ENCODE data around the gene NECAB3. TPM values are rescaled to one million over a fixed set of nuclear protein-coding genes. Genes with fewer than 3 reads are reported as not detected.

Gene NECAB3
- total and polyA plus RNA-seq, 2 donors (not counting 3 experiments of a cell fraction or from before 2014, with no cell fraction given): 18.1 to 22.4 TPM

DNA sequence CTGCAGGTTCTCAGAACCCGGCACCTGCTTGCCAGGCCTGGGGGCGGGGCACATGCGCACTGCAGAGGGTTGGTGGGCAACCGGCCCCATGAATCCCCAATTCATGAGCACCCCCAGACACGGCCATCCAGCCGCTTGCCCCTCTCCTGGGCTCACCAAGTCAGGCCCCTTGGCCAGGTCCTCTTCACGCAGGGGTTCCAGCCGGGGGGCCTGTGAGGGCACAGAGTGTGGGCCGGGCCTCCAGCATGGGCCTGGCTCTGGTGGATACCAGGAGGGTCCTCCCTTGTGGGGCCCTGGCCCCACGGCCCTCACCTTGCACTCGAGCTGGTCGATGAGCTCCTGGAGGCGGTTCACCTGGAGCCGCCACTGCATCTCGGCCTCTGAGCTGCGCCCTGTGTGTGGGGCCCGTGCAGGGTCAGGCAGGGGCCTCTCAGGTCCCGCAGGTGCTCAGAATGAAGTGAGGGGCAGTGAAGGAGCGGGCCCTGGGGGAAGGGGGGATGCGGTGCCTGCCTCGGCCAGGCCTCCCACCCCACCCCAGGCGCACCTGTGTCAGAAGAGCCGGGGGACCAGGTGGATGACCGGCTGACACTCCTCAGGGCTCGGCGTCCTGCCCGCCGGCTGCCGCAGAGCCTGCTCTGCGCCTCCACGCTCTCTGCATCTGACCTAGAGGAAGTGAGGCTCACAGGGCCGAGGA is 14.7 kb downstream of the NECAB3 start:
- Histone ChIP-seq H3K36me3 (ENCODE audit: control insufficient read depth in 2 of 2, extremely low read depth in 1 of 2, insufficient read depth in 2 of 2, low read length in 2 of 2) (no peaks in the 10 kb centered on the region), H3K9me3 (replicated peaks; ENCODE audit: control insufficient read depth, insufficient read depth, low read length) (no peaks in the 10 kb centered on the region), H3K27me3 (ENCODE audit: control insufficient read depth in 2 of 2, insufficient read depth in 2 of 2, low read length in 2 of 2) (no peaks in the 10 kb centered on the region), H3K4me1 (ENCODE audit: control insufficient read depth, extremely low read depth, insufficient read depth, low read length) (peaks cover 11% of the 10 kb centered on the region), H4K20me1 (replicated peaks; ENCODE audit: control insufficient read depth, extremely low read depth, insufficient read depth, low read length) (no peaks in the 10 kb centered on the region), H3K4me3 (replicated peaks in 1 of 3; ENCODE audit: insufficient read depth in 1 of 3, low read depth in 1 of 3, low read length in 3 of 3) (no peak overlapping the region), H2AFZ (ENCODE audit: low read depth, low read length) (no peak overlapping the region), H3K79me2 (ENCODE audit: control insufficient read depth, insufficient read depth, low read length) (no peaks in the 10 kb centered on the region), H3K9me1 (replicated peaks; ENCODE audit: control insufficient read depth, extremely low read depth, insufficient read depth, low read length) (no peaks in the 10 kb centered on the region), H3K4me2 (ENCODE audit: insufficient read depth, low read length) (no peak overlapping the region), H3K27ac (ENCODE audit: insufficient read depth, low read depth, low read length) (no peak overlapping the region), H3K9ac (replicated peaks; ENCODE audit: extremely low read depth, insufficient read depth, low read length) (no peak overlapping the region)
- CTCF ChIA-PET: no interaction called here
- TF ChIP-seq MYC (IDR thresholded peaks at IDR 0.05; ENCODE audit: low read depth, low read length): no peak
- POLR2A ChIA-PET: no interaction called here
- no TSS peak for BruUV-seq (replicated peaks)
- FAIRE-seq: no peak
- intact Hi-C loops (cut with micrococcal nuclease): loop anchor here (10.0 kb wide), 1 partner anchor 335 kb away; the partner anchor contains the start of gene RALY
- dilution Hi-C loops (cut with MboI; ENCODE audit: extremely low pct_ligation_motif_present, low sequenced_read_pairs): no loop called here
- DNase-seq (ENCODE audit: low read depth, low spot score): no peak

DNA sequence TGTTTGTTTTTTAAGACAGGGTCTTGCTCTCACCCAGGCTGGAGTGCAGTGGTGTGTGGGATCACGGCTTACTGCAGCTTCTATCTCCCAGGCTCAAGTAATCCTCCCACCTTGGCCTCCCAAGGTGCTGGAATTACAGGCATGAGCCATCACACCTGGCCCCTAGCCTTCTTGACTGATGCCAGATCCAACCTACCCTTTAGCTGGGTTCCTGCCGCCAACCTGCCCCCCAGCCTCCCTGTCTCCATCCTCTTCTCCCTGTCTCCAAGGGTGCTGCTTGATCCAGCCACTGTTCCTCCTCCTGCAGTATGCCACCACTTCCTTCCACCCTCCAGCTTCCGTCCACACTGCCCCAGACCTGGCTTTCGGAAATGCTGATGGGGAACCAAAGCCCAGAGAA is 15.3 kb downstream of the NECAB3 start:
- no peak for TF ChIP-seq FOS (IDR thresholded peaks at IDR 0.05; ENCODE audit: borderline replicate concordance, insufficient read depth, low read length)
- TF ChIP-seq JUN (IDR thresholded peaks at IDR 0.05; ENCODE audit: borderline replicate concordance, insufficient read depth, insufficient read length, low read depth): no peak
- TF ChIP-seq POLR2AphosphoS5 (IDR thresholded peaks at IDR 0.05; ENCODE audit: insufficient read depth, low read depth, low read length): no peak
- no peak for TF ChIP-seq EZH2 (IDR thresholded peaks at IDR 0.05; ENCODE audit: borderline replicate concordance, low read depth, low read length, severe bottlenecking)
- TF ChIP-seq, protein P1, sequence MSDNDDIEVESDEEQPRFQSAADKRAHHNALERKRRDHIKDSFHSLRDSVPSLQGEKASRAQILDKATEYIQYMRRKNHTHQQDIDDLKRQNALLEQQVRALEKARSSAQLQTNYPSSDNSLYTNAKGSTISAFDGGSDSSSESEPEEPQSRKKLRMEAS (IDR thresholded peaks at IDR 0.05; ENCODE audit: insufficient read depth, insufficient read length): no peak
- TF ChIP-seq GATA2 (IDR thresholded peaks at IDR 0.05; ENCODE audit: insufficient read depth, insufficient read length, low read depth, low read length): no peak
- TF ChIP-seq POLR2A (IDR thresholded peaks at IDR 0.05; ENCODE audit: low read depth, low read length): no peak
- no peak for TF ChIP-seq MYC (IDR thresholded peaks at IDR 0.05; ENCODE audit: low read depth, low read length)
- TF ChIP-seq, protein P2, sequence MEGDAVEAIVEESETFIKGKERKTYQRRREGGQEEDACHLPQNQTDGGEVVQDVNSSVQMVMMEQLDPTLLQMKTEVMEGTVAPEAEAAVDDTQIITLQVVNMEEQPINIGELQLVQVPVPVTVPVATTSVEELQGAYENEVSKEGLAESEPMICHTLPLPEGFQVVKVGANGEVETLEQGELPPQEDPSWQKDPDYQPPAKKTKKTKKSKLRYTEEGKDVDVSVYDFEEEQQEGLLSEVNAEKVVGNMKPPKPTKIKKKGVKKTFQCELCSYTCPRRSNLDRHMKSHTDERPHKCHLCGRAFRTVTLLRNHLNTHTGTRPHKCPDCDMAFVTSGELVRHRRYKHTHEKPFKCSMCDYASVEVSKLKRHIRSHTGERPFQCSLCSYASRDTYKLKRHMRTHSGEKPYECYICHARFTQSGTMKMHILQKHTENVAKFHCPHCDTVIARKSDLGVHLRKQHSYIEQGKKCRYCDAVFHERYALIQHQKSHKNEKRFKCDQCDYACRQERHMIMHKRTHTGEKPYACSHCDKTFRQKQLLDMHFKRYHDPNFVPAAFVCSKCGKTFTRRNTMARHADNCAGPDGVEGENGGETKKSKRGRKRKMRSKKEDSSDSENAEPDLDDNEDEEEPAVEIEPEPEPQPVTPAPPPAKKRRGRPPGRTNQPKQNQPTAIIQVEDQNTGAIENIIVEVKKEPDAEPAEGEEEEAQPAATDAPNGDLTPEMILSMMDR (IDR thresholded peaks at IDR 0.05; ENCODE audit: extremely low read depth in 1 of 2, insufficient read depth in 1 of 2, low read depth in 1 of 2, low read length in 2 of 2): no peak
- ChIA-PET POLR2A (no interaction called here), CTCF (no interaction called here)
- Histone ChIP-seq H3K27me3 (ENCODE audit: control insufficient read depth in 2 of 2, insufficient read depth in 2 of 2, low read length in 2 of 2) (no peaks in the 10 kb centered on the region), H3K4me2 (ENCODE audit: insufficient read depth, low read length) (no peak overlapping the region), H4K20me1 (replicated peaks; ENCODE audit: control insufficient read depth, extremely low read depth, insufficient read depth, low read length) (no peaks in the 10 kb centered on the region), H3K9me1 (replicated peaks; ENCODE audit: control insufficient read depth, extremely low read depth, insufficient read depth, low read length) (no peaks in the 10 kb centered on the region), H3K9me3 (replicated peaks; ENCODE audit: control insufficient read depth, insufficient read depth, low read length) (no peaks in the 10 kb centered on the region), H3K79me2 (ENCODE audit: control insufficient read depth, insufficient read depth, low read length) (no peaks in the 10 kb centered on the region), H3K9ac (replicated peaks; ENCODE audit: extremely low read depth, insufficient read depth, low read length) (no peak overlapping the region), H3K4me1 (ENCODE audit: control insufficient read depth, extremely low read depth, insufficient read depth, low read length) (peaks cover 10% of the 10 kb centered on the region), H3K36me3 (ENCODE audit: control insufficient read depth in 2 of 2, extremely low read depth in 1 of 2, insufficient read depth in 2 of 2, low read length in 2 of 2) (no peaks in the 10 kb centered on the region), H2AFZ (ENCODE audit: low read depth, low read length) (no peak overlapping the region), H3K4me3 (replicated peaks in 1 of 3; ENCODE audit: insufficient read depth in 1 of 3, low read depth in 1 of 3, low read length in 3 of 3) (no peak overlapping the region), H3K27ac (ENCODE audit: insufficient read depth, low read depth, low read length) (no peak overlapping the region)
- DNase-seq (ENCODE audit: low read depth, low spot score) (no peak), FAIRE-seq (no peak)
- no TSS peak for BruUV-seq (replicated peaks)
- dilution Hi-C loops (cut with MboI; ENCODE audit: extremely low pct_ligation_motif_present, low sequenced_read_pairs): no loop called here
- intact Hi-C loops (cut with micrococcal nuclease): no loop called here

Measured in endothelial cell of umbilical vein (primary cell).